Liver (tissue), 9 donors: ENCODE measurements around the gene MRPS14. TPM values are rescaled to one million over a fixed set of nuclear protein-coding genes. Genes with fewer than 3 reads are reported as not detected.

Experiments used
- DNase-seq: peaks from one replicate; pipeline ENCODE4 v3.0.0-alpha.2; 2017; ENCODE audit warnings: low spot score
- H3K27ac ChIP-seq, 2 donors: one replicate each; pipeline ENCODE4 v1.7.0; 2013; ENCODE audit warnings: inconsistent platforms in 2 of 2, low read length in 2 of 2, control low read depth in 1 of 2, low read depth in 1 of 2, mild to moderate bottlenecking in 1 of 2
- H3K27me3 ChIP-seq, 4 donors: one replicate each; pipeline versions ENCODE4 v1.6.1 to v1.7.0; 2013; ENCODE audit warnings: low read length in 3 of 4, inconsistent platforms in 1 of 4, mild to moderate bottlenecking in 1 of 4, moderate library complexity in 1 of 4; ENCODE audit not compliant: control insufficient read depth in 4 of 4, insufficient read depth in 4 of 4
- H3K36me3 ChIP-seq, 4 donors: one replicate each; pipeline versions ENCODE4 v1.6.1 to v1.7.0; 2013; ENCODE audit warnings: low read length in 3 of 4, mild to moderate bottlenecking in 3 of 4, low read depth in 1 of 4, moderate library complexity in 1 of 4; ENCODE audit not compliant: control insufficient read depth in 4 of 4, insufficient read depth in 3 of 4
- H3K4me1 ChIP-seq, 4 donors: one replicate each; pipeline versions ENCODE4 v1.6.1 to v1.7.0; 2013; ENCODE audit warnings: low read length in 3 of 4, mild to moderate bottlenecking in 3 of 4, moderate library complexity in 1 of 4; ENCODE audit not compliant: control insufficient read depth in 4 of 4, insufficient read depth in 4 of 4
- H3K4me3 ChIP-seq, 3 donors: one replicate each; pipeline versions ENCODE4 v1.6.1 to v1.7.0; 2013; ENCODE audit warnings: low read length in 3 of 3, control low read depth in 1 of 3, low read depth in 1 of 3, mild to moderate bottlenecking in 1 of 3
- H3K9ac ChIP-seq, 2 donors: one replicate each; pipeline ENCODE4 v1.7.0; 2013; ENCODE audit warnings: low read length in 2 of 2, mild to moderate bottlenecking in 2 of 2, moderate library complexity in 2 of 2, control low read depth in 1 of 2, low read depth in 1 of 2
- H3K9me3 ChIP-seq, 4 donors: one replicate each; pipeline versions ENCODE4 v1.6.1 to v1.7.0; 2013; ENCODE audit warnings: low read length in 3 of 4; ENCODE audit not compliant: control insufficient read depth in 4 of 4
- EGR1 ChIP-seq, 2 donors: IDR thresholded peaks; 2 replicates each; pipeline ENCODE4 v1.6.1; 2016 to 2018; ENCODE audit warnings: antibody characterized with exemption in 2 of 2, low read depth in 2 of 2
- FOXA1 ChIP-seq: IDR thresholded peaks from 2 replicates; pipeline ENCODE4 v1.6.1; 2016; ENCODE audit warnings: antibody characterized with exemption
- FOXA2 ChIP-seq: IDR thresholded peaks from 2 replicates; pipeline ENCODE4 v1.6.1; 2016; ENCODE audit warnings: antibody characterized with exemption
- GABPA ChIP-seq, 2 donors: IDR thresholded peaks in 1 of 2; conservative IDR thresholded peaks in 1 of 2; 2 replicates each; pipeline ENCODE4 v1.6.1; 2016; ENCODE audit warnings: antibody characterized with exemption in 2 of 2, mild to moderate bottlenecking in 1 of 2, moderate library complexity in 1 of 2
- HNF4A ChIP-seq, 2 donors: conservative IDR thresholded peaks; 2 replicates each; pipeline ENCODE4 v1.6.1; 2016; ENCODE audit warnings: antibody characterized with exemption in 2 of 2, mild to moderate bottlenecking in 2 of 2
- HNF4G ChIP-seq: IDR thresholded peaks from 2 replicates; pipeline ENCODE4 v1.6.1; 2016; ENCODE audit warnings: antibody characterized with exemption
- JUND ChIP-seq, 2 donors: IDR thresholded peaks; 2 replicates each; pipeline ENCODE4 v1.6.1; 2016; ENCODE audit warnings: antibody characterized with exemption in 2 of 2
- NR2F2 ChIP-seq: IDR thresholded peaks from 2 replicates; pipeline ENCODE4 v1.6.1; 2016; ENCODE audit warnings: antibody characterized with exemption
- RAD21 ChIP-seq, 2 donors: IDR thresholded peaks; 2 replicates each; pipeline ENCODE4 v1.6.1; 2016; ENCODE audit warnings: antibody characterized with exemption in 2 of 2, mild to moderate bottlenecking in 2 of 2
- RXRA ChIP-seq, 2 donors: IDR thresholded peaks; 2 replicates each; pipeline ENCODE4 v1.6.1; 2017 to 2018; ENCODE audit warnings: antibody characterized with exemption in 2 of 2, mild to moderate bottlenecking in 1 of 2
- SP1 ChIP-seq: IDR thresholded peaks from 2 replicates; pipeline ENCODE4 v1.6.1; 2018; ENCODE audit warnings: antibody characterized with exemption, mild to moderate bottlenecking
- TAF1 ChIP-seq: conservative IDR thresholded peaks from 2 replicates; pipeline ENCODE4 v1.6.1; 2016; ENCODE audit warnings: antibody characterized with exemption, mild to moderate bottlenecking
- YY1 ChIP-seq: IDR thresholded peaks from 2 replicates; pipeline ENCODE4 v1.6.1; 2016; ENCODE audit warnings: antibody characterized with exemption, mild to moderate bottlenecking
- WGBS: extraction: QIAGEN DNeasy Blood & Tissue Kit; methylation state at CpG from one replicate; pipeline ENCODE4 v1.1.7; 2013; 5-methylcytosine and 5-hydroxymethylcytosine counted together
- polyA plus RNA-seq, 2 donors: library from polyadenylated mRNA; stranded (reverse) in 1 of 2; unstranded in 1 of 2; fragments of 200-250 nt in 1 of 2; fragments of >200 nt in 1 of 2; fragmentation: Nextera tagmentation in 1 of 2; extraction: Ambion mirVana in 1 of 2; gene quantifications; one replicate each; pipeline versions ENCODE4 v1.2.1 to v1.2.3, GENCODE V29; 2013 to 2015
- total RNA-seq, 2 donors: library from RNA; depleted of rRNA; stranded (reverse); fragments of >200 nt; gene quantifications; one replicate each; pipeline ENCODE4 v1.2.3, GENCODE V29; 2014
- TF ChIP-seq, protein P1 (sequence below): IDR thresholded peaks from 2 replicates; pipeline ENCODE4 v1.6.1; 2016; ENCODE audit warnings: antibody characterized with exemption, mild to moderate bottlenecking
- TF ChIP-seq, protein P2 (sequence below): IDR thresholded peaks from 2 replicates; pipeline ENCODE4 v1.6.1; 2016; ENCODE audit warnings: antibody characterized with exemption
- TF ChIP-seq, protein P3 (sequence below): IDR thresholded peaks from 2 replicates; pipeline ENCODE4 v1.6.1; 2016; ENCODE audit warnings: antibody characterized with exemption
- TF ChIP-seq, protein P4 (sequence below): IDR thresholded peaks from 2 replicates; pipeline ENCODE4 v1.6.1; 2016; ENCODE audit warnings: antibody characterized with exemption
- TF ChIP-seq, protein P5 (sequence below): fragments of 150-350 bp; IDR thresholded peaks from 2 replicates; pipeline ENCODE4 v1.5.1; 2017; ENCODE audit warnings: improper control_type of control experiment, low read depth, low read length; ENCODE audit not compliant: missing input control
- donor health status: healthy.
- donor health status: healthy.
- donor health status: healthy.
- donor health status: healthy.
- donor health status: healthy.

MRPS14 gene
- total RNA-seq (10 to 100 TPM; 14.9 to 23.0 TPM), polyA plus RNA-seq (10 to 100 TPM; 21.8 to 41.4 TPM)

DNA sequence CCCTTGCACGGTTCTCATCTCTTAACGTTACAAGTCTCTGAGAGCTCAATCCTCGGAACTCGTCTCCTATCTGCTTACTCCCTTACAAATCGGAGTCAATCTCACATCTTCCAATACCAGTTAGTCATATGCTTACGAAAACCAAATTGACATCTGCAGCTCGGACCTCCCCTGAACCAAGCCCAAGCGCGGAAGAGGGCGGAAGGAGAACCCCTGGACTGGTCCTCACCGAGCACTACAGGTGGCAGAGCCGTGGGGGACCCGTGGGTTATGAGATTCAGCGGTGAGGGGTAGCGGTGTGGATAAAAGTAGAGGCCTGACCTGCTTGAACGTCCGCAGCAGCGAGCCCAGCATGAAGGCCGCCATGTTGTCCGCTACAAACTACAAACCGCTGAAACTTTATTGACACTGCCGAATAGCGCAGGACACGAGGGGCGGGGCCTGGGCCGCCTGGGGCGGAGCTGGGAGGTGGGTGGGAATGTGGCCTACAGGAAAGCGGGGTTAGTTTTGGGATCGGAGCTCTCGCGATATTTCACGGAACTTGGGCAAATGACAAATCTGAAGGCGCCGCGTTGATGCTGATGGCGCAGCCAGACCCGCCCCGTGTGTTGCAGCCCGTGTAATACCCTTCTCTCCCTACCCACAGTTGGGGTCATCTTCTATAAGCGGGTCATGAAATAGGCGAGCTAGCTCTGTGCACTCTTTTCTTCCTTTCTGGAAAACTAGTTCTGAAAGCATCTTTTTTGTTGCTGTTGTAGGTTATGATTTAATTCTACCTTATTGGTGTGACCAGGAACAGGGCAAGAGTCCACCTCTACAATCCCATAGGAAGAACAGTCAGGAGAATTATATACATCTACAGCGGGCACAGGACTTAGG is at the start of gene MRPS14:
MRPS14 (minus strand) TSS at position 383 of the 879 bp plus-strand sequence; CDS start at position 366, 17 bp downstream.
- Histone ChIP-seq H3K9ac (peak within 1 kb of the TSS; percentile 90 to 99), H3K4me1 (peaks cover 0 to 20% (median 6%) of the 10 kb centered on the region in 4 donors), H3K36me3 (peaks cover 2% of the 10 kb centered on the region in 4 donors), H3K27me3 (no peaks in the 10 kb centered on the region), H3K9me3 (peaks cover 0 to 1% (median 0%) of the 10 kb centered on the region in 4 donors), H3K27ac (peak within 1 kb of the TSS; percentile 83 to 94), H3K4me3 (peak within 1 kb of the TSS; percentile 75 to 100 (median 88))
- WGBS = 3% methylated on average over 42 of the region's 42 CpGs
- TF ChIP-seq JUND (IDR thresholded peaks at IDR 0.05) (peak in 1 of 2 donors; percentile 39), RXRA (IDR thresholded peaks at IDR 0.05) (peak; percentile 61 to 65), YY1 (peak; percentile 99), SP1 (peak; percentile 88), RAD21 (IDR thresholded peaks at IDR 0.05) (peak; percentile 39 to 43), HNF4A (conservative IDR thresholded peaks at IDR 0.05) (peak; percentile 39 to 45), GABPA (IDR thresholded peaks at IDR 0.05 in 1 of 2, conservative IDR thresholded peaks at IDR 0.05 in 1 of 2) (peak in 1 of 2 donors; percentile 75), FOXA1 (peak; percentile 75), NR2F2 (peak; percentile 81), TAF1 (peak; percentile 79), HNF4G (no peak), FOXA2 (peak; percentile 73), EGR1 (IDR thresholded peaks at IDR 0.05; ENCODE audit: low read depth in 2 of 2) (peak in 1 of 2 donors; percentile 66)
- TF ChIP-seq, protein P1, sequence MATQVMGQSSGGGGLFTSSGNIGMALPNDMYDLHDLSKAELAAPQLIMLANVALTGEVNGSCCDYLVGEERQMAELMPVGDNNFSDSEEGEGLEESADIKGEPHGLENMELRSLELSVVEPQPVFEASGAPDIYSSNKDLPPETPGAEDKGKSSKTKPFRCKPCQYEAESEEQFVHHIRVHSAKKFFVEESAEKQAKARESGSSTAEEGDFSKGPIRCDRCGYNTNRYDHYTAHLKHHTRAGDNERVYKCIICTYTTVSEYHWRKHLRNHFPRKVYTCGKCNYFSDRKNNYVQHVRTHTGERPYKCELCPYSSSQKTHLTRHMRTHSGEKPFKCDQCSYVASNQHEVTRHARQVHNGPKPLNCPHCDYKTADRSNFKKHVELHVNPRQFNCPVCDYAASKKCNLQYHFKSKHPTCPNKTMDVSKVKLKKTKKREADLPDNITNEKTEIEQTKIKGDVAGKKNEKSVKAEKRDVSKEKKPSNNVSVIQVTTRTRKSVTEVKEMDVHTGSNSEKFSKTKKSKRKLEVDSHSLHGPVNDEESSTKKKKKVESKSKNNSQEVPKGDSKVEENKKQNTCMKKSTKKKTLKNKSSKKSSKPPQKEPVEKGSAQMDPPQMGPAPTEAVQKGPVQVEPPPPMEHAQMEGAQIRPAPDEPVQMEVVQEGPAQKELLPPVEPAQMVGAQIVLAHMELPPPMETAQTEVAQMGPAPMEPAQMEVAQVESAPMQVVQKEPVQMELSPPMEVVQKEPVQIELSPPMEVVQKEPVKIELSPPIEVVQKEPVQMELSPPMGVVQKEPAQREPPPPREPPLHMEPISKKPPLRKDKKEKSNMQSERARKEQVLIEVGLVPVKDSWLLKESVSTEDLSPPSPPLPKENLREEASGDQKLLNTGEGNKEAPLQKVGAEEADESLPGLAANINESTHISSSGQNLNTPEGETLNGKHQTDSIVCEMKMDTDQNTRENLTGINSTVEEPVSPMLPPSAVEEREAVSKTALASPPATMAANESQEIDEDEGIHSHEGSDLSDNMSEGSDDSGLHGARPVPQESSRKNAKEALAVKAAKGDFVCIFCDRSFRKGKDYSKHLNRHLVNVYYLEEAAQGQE = peak; percentile 87
- TF ChIP-seq, protein P2, sequence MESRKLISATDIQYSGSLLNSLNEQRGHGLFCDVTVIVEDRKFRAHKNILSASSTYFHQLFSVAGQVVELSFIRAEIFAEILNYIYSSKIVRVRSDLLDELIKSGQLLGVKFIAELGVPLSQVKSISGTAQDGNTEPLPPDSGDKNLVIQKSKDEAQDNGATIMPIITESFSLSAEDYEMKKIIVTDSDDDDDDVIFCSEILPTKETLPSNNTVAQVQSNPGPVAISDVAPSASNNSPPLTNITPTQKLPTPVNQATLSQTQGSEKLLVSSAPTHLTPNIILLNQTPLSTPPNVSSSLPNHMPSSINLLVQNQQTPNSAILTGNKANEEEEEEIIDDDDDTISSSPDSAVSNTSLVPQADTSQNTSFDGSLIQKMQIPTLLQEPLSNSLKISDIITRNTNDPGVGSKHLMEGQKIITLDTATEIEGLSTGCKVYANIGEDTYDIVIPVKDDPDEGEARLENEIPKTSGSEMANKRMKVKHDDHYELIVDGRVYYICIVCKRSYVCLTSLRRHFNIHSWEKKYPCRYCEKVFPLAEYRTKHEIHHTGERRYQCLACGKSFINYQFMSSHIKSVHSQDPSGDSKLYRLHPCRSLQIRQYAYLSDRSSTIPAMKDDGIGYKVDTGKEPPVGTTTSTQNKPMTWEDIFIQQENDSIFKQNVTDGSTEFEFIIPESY = peak; percentile 99
- TF ChIP-seq, protein P3, sequence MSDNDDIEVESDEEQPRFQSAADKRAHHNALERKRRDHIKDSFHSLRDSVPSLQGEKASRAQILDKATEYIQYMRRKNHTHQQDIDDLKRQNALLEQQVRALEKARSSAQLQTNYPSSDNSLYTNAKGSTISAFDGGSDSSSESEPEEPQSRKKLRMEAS = peak; percentile 96
- TF ChIP-seq, protein P4, sequence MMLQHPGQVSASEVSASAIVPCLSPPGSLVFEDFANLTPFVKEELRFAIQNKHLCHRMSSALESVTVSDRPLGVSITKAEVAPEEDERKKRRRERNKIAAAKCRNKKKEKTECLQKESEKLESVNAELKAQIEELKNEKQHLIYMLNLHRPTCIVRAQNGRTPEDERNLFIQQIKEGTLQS = peak; percentile 14
- TF ChIP-seq, protein P5, sequence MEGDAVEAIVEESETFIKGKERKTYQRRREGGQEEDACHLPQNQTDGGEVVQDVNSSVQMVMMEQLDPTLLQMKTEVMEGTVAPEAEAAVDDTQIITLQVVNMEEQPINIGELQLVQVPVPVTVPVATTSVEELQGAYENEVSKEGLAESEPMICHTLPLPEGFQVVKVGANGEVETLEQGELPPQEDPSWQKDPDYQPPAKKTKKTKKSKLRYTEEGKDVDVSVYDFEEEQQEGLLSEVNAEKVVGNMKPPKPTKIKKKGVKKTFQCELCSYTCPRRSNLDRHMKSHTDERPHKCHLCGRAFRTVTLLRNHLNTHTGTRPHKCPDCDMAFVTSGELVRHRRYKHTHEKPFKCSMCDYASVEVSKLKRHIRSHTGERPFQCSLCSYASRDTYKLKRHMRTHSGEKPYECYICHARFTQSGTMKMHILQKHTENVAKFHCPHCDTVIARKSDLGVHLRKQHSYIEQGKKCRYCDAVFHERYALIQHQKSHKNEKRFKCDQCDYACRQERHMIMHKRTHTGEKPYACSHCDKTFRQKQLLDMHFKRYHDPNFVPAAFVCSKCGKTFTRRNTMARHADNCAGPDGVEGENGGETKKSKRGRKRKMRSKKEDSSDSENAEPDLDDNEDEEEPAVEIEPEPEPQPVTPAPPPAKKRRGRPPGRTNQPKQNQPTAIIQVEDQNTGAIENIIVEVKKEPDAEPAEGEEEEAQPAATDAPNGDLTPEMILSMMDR = no peak
- peak; percentile 98 for DNase-seq
